UCSD-AML1 (cell line): ENCODE results near the gene PFKFB3.
A peak's percentile ranks its signal among the peaks of the same experiment; 100 is the strongest.
"Not testable (repeated sequence)": the region's sequence is repeated elsewhere in the genome, so short reads cannot be mapped to it uniquely, and the experiment has no call there.

Experiments
- DNase-seq: peaks from one replicate; lab custom pipeline; 2025; ENCODE audit not compliant: unreplicated experiment; lab: John Stamatoyannopoulos, UW

PFKFB3 gene

DNA sequence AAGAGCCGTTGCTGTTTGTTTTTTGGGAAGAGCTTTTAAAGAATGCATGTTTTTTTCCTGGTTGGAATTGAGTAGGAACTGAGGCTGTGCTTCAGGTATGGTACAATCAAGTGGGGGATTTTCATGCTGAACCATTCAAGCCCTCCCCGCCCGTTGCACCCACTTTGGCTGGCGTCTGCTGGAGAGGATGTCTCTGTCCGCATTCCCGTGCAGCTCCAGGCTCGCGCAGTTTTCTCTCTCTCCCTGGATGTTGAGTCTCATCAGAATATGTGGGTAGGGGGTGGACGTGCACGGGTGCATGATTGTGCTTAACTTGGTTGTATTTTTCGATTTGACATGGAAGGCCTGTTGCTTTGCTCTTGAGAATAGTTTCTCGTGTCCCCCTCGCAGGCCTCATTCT lies 31.6 kb downstream of the PFKFB3 start:
- no peak for DNase-seq

- no peak for DNase-seq
Observed at GRCh38 chr10:6236349-6237198, 33.8 kb downstream of the PFKFB3 start.

- DNase-seq = no peak
Observed at GRCh38 chr10:6237199-6237530, 34.4 kb downstream of the PFKFB3 start.

DNA sequence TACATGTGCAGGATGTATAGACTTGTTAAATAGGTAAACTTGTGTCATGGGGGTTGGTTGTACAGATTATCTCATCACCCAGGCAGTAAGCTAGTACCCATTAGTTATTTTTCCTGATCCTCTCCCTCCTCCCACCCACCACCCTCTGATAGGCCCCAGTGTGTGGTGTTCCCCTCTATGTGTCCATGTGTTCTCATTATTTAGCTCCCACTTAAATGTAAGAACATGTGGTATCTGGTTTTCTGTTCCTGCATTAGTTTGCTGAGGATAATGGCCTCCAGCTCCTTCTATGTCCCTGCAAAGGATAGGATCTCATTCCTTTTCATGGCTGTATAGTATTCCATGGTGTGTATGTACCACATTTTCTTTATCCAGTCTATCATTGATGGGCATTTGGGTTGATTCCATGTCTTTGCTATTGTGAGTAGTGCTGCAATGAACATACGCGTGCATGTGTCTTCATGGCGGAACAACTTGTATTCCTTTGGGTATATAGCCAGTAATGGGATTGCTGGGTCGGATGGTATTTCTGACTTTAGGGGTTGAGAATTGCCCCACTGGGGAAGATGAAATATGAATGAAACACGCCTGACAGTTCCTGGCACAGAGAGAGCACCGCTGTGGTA lies 36.0 kb downstream of the PFKFB3 start:
- DNase-seq = not testable (repeated sequence)

DNA sequence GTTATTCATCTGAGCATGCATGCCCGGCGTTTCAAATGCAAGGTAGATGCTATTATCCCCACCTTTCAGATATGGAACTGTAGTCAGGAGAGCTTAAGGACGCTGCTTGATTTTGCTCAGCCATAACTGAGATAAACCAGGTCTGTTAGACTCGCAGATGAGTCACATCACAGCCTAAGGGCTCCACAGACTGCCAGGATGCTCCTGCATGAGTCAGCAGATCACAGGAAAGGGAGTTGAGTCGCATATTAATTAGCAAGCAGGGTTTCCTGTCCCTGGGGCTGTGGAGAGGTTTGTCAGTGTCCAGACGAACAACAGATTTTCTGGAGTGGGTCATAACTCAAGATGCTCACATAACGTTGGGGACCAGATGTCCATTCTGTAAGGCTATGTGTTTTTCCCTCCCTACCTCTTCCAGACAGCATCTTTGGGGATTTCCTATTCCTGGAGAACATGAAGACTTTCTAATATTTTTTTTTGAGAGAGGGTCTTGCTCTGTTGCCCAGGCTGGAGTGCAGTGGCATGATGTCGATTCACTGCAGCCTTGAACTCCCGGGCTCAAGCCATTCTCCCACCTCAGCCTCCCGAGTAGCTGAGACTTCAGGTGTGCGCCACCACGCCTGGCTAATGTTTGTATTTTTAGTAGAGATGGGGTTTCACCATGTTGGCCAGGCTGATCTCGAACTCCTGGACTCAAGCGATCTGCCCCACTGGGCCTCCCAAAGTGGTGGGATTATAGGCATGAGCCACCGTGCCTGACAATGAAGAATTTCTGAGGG lies 36.7 kb downstream of the PFKFB3 start:
- DNase-seq = peak; percentile 68

DNA sequence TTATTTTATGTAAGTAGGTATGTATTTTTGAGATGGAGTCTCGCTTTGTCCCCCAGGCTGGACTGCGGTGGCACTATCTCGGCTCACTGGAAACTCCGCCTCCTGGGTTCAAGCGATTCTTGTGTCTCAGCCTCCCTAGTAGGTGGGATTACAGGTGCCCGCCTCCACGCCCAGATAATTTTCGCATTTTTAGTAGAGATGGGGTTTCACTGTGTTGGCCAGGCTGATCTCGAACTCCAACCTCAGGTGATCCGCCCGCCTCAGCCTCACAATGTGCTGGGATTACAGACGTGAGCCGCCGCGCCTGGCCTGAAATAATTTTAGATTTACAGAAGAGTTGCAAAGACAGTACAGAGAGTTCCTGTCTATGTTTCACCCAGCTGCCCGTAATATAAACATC lies 37.5 kb downstream of the PFKFB3 start:
- no peak for DNase-seq

DNA sequence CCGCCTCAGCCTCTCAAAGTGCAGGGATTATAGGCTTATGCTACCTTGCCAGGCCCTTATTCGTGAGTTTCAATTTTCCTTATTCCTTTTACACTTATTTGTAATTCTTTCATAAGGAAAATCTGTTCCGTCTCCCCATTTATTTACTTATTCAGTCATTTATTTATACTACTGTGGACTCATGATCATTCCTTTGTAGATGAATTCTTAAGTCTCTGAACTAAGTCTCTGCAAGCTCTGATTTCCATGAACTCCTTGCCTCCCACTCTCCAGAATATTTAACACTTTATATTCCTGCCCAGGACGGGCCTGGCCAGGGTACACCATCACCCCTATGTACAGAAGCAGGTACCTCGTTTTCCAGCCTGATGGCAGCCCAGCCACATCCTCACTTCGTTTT lies 39.4 kb downstream of the PFKFB3 start:
- no peak for DNase-seq

DNA sequence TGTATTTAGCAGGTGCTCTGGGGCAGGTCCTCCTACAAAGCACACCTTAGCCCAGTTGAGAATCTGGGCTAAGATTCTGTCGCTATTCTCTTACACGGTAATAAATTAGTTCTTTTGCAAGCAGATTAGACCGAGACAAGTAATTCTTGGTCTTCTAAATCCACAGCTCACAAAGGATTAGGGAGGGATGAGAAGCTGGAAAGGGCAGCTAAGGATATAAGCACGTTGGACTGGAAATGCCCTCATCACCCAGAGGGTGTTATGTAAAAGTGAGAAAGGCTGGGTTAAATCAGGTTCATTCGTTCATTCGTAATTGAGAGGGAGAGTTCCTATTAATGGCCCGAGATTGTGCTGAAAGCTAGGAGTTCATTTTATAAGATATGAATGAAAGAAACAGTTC lies 41.8 kb downstream of the PFKFB3 start:
- no peak for DNase-seq

GRCh38 chr10:6247041-6247712 lies 44.4 kb downstream of the PFKFB3 start:
- DNase-seq = no peak

DNA sequence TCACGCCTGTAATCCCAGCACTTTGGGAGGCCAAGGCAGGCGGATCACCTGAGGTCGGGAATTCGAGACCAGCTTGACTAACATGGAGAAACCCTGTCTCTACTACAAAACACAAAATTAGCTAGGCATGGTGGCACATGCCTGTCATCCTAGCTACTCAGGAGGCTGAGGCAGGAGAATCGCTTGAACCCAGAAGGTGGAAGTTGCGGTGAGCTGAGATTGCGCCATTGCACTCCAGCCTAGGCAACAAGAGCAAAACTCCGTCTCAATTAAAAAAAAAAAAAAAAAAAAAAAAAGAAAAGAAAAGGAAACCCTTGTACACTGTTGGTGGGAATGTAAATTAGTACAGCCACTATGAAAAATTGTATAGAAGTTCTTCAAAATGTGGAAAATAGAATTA lies 46.2 kb downstream of the PFKFB3 start:
- DNase-seq = not testable (repeated sequence)

- no peak for DNase-seq
Observed at GRCh38 chr10:6249698-6250097, 47.0 kb downstream of the PFKFB3 start.

DNA sequence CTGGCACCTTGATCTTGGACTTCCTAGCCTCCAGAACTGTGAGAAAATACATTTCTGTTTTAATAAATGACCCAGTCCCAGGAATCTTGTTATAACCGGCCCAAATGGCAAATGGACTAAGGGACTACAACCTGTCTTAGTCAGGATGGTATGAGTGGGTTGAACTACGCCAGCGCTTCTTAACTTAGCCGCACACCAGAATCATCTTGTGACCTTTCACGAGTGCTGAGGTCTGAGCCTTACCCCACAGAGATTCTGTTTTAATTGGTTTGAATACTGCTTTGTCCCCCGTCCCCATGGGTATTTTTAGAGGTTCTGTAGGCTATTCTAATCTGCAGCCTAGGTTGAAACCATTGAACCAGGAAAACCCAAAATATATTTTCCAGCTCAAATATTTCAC lies 48.0 kb downstream of the PFKFB3 start:
- DNase-seq = no peak

DNA sequence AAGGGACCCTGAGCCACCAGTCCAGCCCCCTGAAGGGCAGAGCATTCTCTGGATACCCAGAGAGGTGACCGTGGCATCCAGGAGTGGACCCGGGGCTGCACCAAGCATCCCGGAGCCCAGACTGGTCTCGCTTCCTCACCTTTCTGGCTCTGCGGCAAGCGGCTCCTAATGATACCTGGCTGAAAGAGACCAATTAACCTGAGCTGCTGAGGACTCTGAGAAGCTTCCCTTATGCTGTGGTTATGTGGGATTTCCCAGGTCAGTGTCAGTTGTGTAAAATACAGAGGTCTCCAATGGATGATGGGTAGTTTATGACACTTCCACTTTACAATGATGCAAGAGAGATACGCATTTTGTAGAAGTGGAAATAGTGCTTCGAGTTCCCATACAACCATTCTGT lies 51.5 kb downstream of the PFKFB3 start:
- DNase-seq = no peak

DNA sequence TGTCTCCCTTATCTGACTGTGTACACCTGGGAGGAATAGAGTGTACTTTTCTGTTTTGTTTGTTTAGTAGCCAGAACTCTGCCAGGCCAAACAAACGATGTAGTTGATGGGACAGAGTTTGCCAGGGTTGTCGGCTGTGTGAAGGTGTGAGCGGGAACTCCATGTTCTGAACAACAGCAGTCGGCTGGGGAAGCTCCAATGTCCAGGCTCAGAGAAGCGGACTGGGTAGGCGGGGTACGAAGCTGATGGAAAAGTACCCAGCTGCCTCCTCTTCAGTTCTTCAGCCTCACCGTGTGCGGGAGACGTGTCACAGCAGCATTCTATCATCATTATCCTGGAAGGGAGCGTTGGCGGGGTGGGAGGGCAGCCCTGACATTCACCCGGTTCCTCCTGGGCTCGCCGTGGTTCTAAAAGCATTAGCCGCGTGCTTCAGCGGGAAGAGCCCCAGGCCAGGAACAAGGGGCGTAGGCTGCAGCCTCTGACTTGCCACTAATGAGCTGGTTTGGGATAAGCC lies 52.9 kb downstream of the PFKFB3 start:
- DNase-seq = no peak

GRCh38 chr10:6256439-6256838 lies 53.7 kb downstream of the PFKFB3 start:
- no peak for DNase-seq

- no peak for DNase-seq
Observed at GRCh38 chr10:6259153-6259552, 56.4 kb downstream of the PFKFB3 start.

DNA sequence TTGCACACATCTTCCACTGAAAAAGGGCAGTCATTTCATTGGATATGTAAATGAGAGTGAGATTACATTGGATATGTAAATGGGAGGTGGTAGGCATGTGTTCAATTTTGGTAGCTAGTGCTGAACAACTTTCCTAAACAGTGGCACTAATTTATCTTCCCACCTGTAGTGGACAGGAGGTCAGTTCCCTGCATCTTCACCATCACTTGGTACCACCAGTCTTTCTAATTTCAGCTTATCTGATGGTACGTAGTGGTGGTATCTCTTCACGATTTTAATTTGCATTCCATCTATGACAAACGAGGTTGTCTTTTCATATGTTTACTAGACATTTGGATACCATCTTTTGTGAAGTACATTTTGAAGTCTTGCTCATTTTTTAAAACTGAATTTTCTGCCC lies 58.1 kb downstream of the PFKFB3 start:
- no peak for DNase-seq

DNA sequence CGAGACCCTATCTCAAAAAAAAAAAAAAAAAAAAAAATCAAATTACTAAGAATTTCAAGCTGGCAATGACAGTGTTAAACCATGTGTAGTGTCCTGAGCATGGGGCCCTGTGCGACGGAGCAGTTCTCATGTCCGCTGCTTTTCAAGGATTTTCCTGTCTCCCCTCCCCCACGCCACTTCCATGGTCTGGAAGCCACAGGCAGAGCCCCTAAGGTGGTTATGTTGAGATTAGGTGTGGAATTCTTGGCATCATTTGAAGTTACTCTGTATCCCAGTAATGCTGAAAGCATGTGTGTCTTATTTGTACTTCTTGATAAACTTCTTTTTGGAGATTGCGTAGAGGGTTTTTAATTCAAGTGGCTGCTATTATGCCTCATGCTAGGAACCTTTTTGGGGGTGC lies 65.2 kb downstream of the PFKFB3 start:
- DNase-seq = no peak

DNA sequence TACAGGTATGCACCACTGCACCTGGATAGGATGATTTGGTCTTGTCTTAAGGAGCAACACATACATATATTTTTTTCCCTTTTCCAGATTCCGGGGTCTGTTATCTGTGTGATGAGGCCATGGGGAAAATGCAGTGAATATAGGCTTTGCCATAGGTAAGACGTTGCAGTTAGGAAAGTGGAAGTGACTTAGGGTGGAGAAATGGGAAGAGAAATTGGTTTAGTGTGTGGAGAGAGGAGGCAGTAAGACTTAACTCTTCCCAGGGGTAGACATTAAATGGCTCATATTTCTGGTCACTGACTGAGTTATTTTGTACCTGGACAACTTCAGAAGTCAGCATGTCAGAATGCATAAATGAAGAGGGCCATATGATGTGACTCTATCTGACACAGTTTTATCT lies 66.7 kb downstream of the PFKFB3 start:
- no peak for DNase-seq

- peak; percentile 32 for DNase-seq
Observed at GRCh38 chr10:6269953-6270867, 67.5 kb downstream of the PFKFB3 start.
